Esophagus squamous epithelium (tissue), 5 donors: ENCODE data around the gene VPS26B. TPM values are rescaled to one million over a fixed set of nuclear protein-coding genes. Genes with fewer than 3 reads are reported as not detected.
"Not testable (repeated sequence)": the region's sequence is repeated elsewhere in the genome, so short reads cannot be mapped to it uniquely, and the experiment has no call there.

ENCODE experiments used
- DNase-seq: peaks from one replicate; lab custom pipeline; 2025; lab: John Stamatoyannopoulos, UW
- H3K27ac ChIP-seq, 4 donors: fragments of 200-600 bp; sonication (generic); one replicate each; pipeline ENCODE4 v1.5.1; 2016 to 2019; ENCODE audit warnings: mild to moderate bottlenecking in 1 of 4
- H3K27me3 ChIP-seq, 4 donors: fragments of 200-600 bp; sonication (generic); 1 replicate in 3 of 4; 2 replicates in 1 of 4; pipeline versions ENCODE4 v1.5.1 to v1.6.0; 2017 to 2021; ENCODE audit warnings: antibody characterized with exemption in 1 of 4
- H3K36me3 ChIP-seq, 3 donors: fragments of 200-600 bp; sonication (generic); one replicate each; pipeline ENCODE4 v1.5.1; 2016 to 2019
- H3K4me1 ChIP-seq, 3 donors: fragments of 200-600 bp; sonication (generic); one replicate each; pipeline ENCODE4 v1.5.1; 2017 to 2019
- H3K4me3 ChIP-seq, 4 donors: fragments of 200-600 bp; sonication (generic); 1 replicate in 3 of 4; 2 replicates in 1 of 4; pipeline ENCODE4 v1.5.1; 2016 to 2019; ENCODE audit warnings: mild to moderate bottlenecking in 2 of 4, moderate library complexity in 1 of 4
- H3K9me3 ChIP-seq, 3 donors: fragments of 200-600 bp; sonication (generic); one replicate each; pipeline ENCODE4 v1.5.1; 2016 to 2019
- POLR2A ChIP-seq, 4 donors: fragments of 450-650 bp; IDR thresholded peaks; one replicate each; pipeline ENCODE4 v1.6.1; 2017; ENCODE audit warnings: antibody characterized with exemption in 4 of 4, mild to moderate bottlenecking in 4 of 4, moderate library complexity in 3 of 4
- WGBS, 2 donors: methylation state at CpG; one replicate each; pipeline ENCODE4 v1.1.5; 2018; 5-methylcytosine and 5-hydroxymethylcytosine counted together
- intact Hi-C: fragments of 100-400 bp; cut with DNase I; formaldehyde crosslinking; loops from one replicate; pipeline ENCODE4 v1.15.0; 2022
- total RNA-seq, 4 donors: library from RNA; depleted of rRNA; stranded (reverse); fragments of >200 nt; gene quantifications; one replicate each; pipeline ENCODE4 v1.1.0, GENCODE V29; 2016
- TF ChIP-seq, protein P1 (sequence below), 6 experiments: fragments of 450-650 bp in 4 of 6; fragments of 200-600 bp in 2 of 6; sonication (generic) in 2 of 6; IDR thresholded peaks; one replicate each; pipeline ENCODE4 v1.5.1; 2016 to 2019; ENCODE audit warnings: antibody characterized with exemption in 6 of 6, mild to moderate bottlenecking in 4 of 6, moderate library complexity in 4 of 6
- donor health status: DM: yes; HTN: yes; CAD: no.

VPS26B gene
- total RNA-seq, 4 donors from 2014 or later: 25.2 to 30.7 (median 25.9) TPM

DNA sequence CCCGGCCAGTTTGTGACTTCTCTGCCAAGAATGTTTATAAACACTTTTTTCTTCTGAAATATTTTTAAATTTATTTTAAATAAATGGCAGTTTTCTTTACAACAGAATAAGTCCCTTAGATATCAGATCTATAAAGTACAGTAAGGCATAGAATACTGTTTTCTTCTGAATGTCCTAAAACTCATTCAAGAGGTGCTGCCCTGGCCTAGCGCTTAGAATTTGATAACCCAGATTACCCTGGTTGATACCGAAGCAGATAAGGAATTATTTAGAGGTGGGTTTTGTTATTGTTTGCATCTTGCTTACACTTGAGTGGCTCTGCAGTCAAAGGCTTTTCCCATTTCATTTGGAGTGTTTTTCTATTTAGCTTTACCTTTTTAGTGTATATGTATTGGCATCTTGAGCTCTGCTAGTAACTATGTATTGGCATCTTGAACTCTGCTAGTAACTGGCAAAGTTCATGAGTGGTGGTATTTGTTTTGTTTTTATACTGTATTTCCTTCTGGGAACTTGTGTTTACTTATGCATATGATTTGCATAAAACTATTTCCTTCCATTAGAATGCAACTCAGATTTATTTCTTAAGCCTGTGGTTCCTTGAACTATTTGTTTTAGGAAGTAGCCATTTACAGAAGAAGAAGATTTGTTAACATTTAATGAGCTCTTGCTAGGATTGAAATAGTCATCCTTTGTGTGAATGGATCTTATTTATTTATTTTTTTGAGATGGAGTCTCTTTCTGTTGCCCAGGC, 30.1 kb downstream of the VPS26B start:
- intact Hi-C loops: no loop called here
- Histone ChIP-seq H3K4me3 (peak overlapping the region in 3 of 4 donors; percentile 68 to 97 (median 87)), H3K27me3 (no peaks in the 10 kb centered on the region), H3K27ac (no peak overlapping the region), H3K4me1 (peaks cover 11 to 31% (median 15%) of the 10 kb centered on the region in 3 donors), H3K9me3 (no peaks in the 10 kb centered on the region), H3K36me3 (peaks cover 0 to 53% (median 4%) of the 10 kb centered on the region in 3 donors)
- WGBS, 2 donors: 66 to 69% methylated on average over 3 of the region's 3 CpGs
- DNase-seq: no peak
- TF ChIP-seq, protein P1, sequence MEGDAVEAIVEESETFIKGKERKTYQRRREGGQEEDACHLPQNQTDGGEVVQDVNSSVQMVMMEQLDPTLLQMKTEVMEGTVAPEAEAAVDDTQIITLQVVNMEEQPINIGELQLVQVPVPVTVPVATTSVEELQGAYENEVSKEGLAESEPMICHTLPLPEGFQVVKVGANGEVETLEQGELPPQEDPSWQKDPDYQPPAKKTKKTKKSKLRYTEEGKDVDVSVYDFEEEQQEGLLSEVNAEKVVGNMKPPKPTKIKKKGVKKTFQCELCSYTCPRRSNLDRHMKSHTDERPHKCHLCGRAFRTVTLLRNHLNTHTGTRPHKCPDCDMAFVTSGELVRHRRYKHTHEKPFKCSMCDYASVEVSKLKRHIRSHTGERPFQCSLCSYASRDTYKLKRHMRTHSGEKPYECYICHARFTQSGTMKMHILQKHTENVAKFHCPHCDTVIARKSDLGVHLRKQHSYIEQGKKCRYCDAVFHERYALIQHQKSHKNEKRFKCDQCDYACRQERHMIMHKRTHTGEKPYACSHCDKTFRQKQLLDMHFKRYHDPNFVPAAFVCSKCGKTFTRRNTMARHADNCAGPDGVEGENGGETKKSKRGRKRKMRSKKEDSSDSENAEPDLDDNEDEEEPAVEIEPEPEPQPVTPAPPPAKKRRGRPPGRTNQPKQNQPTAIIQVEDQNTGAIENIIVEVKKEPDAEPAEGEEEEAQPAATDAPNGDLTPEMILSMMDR (IDR thresholded peaks at IDR 0.05): no peak
- TF ChIP-seq POLR2A (IDR thresholded peaks at IDR 0.05): no peak

DNA sequence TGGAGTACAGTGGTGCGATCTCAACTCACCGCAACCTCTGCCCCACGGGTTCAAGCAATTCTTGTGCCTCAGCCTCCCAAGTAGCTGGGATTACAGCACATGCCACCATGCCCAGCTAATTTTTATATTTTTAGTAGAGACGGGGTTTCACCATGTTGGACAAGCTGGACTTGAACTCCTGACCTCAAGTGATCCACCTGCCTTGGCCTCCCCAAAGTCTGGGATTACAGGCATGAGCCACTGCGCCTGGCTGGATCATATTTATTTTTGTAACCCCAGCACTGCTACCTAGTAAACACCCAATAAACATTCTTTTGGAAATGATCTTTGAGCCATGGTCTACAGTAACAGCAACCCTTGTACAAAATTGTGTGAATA, 30.7 kb downstream of the VPS26B start:
- intact Hi-C loops, H3K27me3 ChIP-seq, DNase-seq, H3K4me3 ChIP-seq, H3K27ac ChIP-seq, H3K9me3 ChIP-seq: not testable (repeated sequence)
- Histone ChIP-seq H3K36me3 (peaks cover 0 to 53% (median 4%) of the 10 kb centered on the region in 3 donors), H3K4me1 (peaks cover 11 to 31% (median 15%) of the 10 kb centered on the region in 3 donors)
- 94 to 97% methylated on average over 5 of the region's 5 CpGs for WGBS, 2 donors

- 75 to 91% methylated on average over 2 to 11 of the region's 11 CpGs for WGBS, 2 donors
Measured at GRCh38 chr11:134257101-134257500, 32.6 kb downstream of the VPS26B start.

DNA sequence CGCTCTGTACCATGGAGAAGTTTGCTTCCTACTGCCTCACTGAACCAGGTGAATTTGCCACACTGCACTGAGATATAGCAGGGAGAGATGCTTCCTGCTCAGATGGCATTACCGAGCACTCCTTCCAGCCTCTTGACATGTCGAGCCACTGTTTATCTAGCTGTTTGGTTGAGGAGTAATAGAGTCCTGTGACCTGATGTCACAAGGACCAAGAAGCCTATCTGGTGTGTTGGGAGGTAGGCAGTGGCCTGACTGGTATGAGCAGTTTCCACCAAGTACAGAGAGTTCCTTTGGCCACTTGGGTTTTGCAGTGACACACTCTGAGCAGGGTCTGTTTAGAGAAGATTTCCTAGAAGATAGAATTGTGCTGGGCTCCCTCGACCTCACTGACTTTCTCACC, 34.1 kb downstream of the VPS26B start:
- no peak for TF ChIP-seq POLR2A (IDR thresholded peaks at IDR 0.05)
- TF ChIP-seq, protein P1 (IDR thresholded peaks at IDR 0.05): no peak
- peaks cover 0 to 74% (median 28%) of the 10 kb centered on the region in 3 donors for H3K36me3 ChIP-seq
- H3K27me3 ChIP-seq: no peaks in the 10 kb centered on the region
- intact Hi-C loops: no loop called here
- H3K27ac ChIP-seq: no peak overlapping the region
- H3K4me1 ChIP-seq: peaks cover 0 to 15% (median 8%) of the 10 kb centered on the region in 3 donors
- 82 to 85% methylated on average over 3 to 4 of the region's 4 CpGs for WGBS, 2 donors
- no peak overlapping the region for H3K4me3 ChIP-seq
- no peak for DNase-seq
- H3K9me3 ChIP-seq: no peaks in the 10 kb centered on the region

More at GRCh38 chr11:134257101-134257500, 32.6 kb downstream of the VPS26B start:
- Histone ChIP-seq H3K27ac (no peak overlapping the region), H3K27me3 (no peaks in the 10 kb centered on the region), H3K9me3 (no peaks in the 10 kb centered on the region), H3K4me1 (peaks cover 6 to 21% (median 11%) of the 10 kb centered on the region in 3 donors), H3K4me3 (no peak overlapping the region), H3K36me3 (peaks cover 0 to 60% (median 22%) of the 10 kb centered on the region in 3 donors)
- no peak for DNase-seq
- no peak for TF ChIP-seq POLR2A (IDR thresholded peaks at IDR 0.05)
- TF ChIP-seq, protein P1 (IDR thresholded peaks at IDR 0.05): no peak
- intact Hi-C loops: no loop called here

DNA sequence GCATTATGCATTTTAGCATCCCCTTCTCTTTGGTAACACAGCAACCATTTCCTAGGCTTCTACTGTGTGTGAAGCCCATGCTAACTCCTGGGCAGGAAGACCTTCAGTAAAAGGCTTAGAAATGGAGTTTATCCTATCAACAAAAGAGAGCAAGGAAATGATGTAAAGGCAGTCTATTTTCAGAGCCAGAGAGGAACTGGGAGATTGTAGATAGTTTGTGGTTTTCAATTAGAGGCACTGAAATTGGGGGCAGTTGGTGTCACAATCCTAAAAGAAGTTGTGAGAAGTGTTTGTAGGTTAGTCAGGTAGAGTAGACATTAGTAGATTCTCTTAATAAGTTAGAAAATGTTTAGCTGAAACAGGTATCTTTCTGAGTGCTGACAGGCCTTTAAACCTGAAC, 36.0 kb downstream of the VPS26B start:
- Histone ChIP-seq H3K9me3 (no peaks in the 10 kb centered on the region), H3K36me3 (peaks cover 0 to 90% (median 28%) of the 10 kb centered on the region in 3 donors), H3K4me1 (no peaks in the 10 kb centered on the region), H3K27me3 (no peaks in the 10 kb centered on the region), H3K4me3 (no peak overlapping the region), H3K27ac (no peak overlapping the region)
- intact Hi-C loops: no loop called here
- no peak for DNase-seq
- no peak for TF ChIP-seq POLR2A (IDR thresholded peaks at IDR 0.05)
- TF ChIP-seq, protein P1 (IDR thresholded peaks at IDR 0.05): no peak
